ENCODE results near the gene CTNNA2.

CTNNA2 gene

DNA sequence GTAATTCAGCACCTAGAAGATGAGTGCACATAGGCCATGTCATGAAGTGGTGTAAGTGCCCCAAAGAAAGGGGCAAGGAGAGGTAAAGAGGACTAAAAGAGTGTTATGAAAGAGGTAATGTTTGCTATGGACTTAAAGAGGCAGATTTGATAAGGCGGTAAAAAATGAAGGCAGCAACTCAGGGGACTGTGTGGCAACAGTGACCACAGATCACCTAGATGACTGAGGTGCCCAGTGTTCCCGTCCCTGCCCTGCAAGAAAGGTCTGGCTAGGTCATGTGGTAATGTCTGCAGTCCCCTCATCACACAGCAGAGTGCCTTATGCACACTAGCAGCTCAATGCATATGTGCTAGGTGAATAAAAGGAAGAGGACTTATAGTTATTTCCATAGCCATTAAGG lies 434.9 kb downstream of the CTNNA2 start:
- TF ChIP-seq, protein P1, sequence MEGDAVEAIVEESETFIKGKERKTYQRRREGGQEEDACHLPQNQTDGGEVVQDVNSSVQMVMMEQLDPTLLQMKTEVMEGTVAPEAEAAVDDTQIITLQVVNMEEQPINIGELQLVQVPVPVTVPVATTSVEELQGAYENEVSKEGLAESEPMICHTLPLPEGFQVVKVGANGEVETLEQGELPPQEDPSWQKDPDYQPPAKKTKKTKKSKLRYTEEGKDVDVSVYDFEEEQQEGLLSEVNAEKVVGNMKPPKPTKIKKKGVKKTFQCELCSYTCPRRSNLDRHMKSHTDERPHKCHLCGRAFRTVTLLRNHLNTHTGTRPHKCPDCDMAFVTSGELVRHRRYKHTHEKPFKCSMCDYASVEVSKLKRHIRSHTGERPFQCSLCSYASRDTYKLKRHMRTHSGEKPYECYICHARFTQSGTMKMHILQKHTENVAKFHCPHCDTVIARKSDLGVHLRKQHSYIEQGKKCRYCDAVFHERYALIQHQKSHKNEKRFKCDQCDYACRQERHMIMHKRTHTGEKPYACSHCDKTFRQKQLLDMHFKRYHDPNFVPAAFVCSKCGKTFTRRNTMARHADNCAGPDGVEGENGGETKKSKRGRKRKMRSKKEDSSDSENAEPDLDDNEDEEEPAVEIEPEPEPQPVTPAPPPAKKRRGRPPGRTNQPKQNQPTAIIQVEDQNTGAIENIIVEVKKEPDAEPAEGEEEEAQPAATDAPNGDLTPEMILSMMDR (IDR thresholded peaks at IDR 0.05; ENCODE audit: control extremely low read depth, extremely low read depth, low read depth, missing control alignments) = no peak
- POLR2A ChIA-PET = no interaction called here
- DNase-seq (ENCODE audit: extremely low spot score) = no peak
- CTCF ChIA-PET = no interaction called here

DNA sequence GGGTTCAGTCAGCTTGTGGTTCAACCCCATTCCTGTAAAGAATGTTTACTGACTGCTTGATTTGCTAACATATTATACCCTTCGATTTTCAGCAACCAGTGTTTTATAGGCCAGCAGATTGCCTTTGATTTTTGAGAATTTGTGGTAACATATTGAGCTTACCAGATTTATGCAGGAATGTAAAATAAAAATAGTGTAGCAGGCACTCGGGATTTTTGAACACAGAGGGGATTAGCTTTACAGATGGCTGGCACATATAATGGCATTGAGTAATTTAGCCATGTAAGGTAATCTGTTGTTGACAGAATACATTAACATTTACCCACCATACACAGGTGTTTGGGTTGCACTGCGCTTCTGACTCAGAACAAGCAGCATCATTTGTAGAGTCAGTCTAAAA lies 437.7 kb downstream of the CTNNA2 start:
- TF ChIP-seq, protein P1 (IDR thresholded peaks at IDR 0.05; ENCODE audit: control extremely low read depth, extremely low read depth, low read depth, missing control alignments) = no peak
- no peak for DNase-seq (ENCODE audit: extremely low spot score)
- ChIA-PET CTCF (no interaction called here), POLR2A (no interaction called here)

DNA sequence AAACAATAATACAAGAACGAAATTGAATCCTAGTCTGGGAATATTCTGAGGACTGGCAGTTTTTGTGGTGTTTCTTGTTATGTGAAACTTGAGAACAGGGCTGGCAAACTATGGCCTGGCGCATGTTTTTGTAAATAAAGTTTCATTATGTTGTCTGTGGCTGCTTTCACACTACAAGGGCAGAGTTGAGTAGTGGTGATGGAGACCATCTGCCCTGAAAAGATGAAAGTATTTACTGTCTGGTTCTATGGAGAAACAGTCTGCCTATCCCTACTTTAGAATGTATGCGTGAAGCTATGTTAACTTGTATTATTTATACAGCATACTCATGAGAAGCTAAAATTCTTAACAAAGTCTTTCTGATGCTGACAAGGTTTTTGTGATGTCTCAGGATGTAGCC lies 439.8 kb downstream of the CTNNA2 start:
- POLR2A ChIA-PET = no interaction called here
- no peak for DNase-seq (ENCODE audit: extremely low spot score)
- TF ChIP-seq, protein P1 (IDR thresholded peaks at IDR 0.05; ENCODE audit: control extremely low read depth, extremely low read depth, low read depth, missing control alignments) = no peak
- CTCF ChIA-PET = no interaction called here

DNA sequence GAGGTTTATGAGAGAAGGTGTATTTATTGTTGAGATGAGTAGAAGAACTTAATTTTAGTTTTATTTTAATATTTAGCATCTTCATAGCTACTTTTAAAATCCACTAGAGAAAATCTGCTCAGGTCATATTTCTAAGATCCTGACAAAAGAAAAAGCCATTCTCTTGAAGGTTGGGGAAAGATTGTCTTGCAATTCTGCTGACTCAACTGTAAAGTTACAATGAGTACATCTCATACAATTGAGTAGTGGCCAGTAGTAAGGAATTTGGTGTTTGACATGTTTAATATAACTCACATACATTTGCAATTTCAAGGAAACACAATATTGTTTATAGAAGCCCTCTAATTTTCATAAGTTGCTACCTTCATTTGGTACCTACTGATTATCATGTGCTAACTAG lies 447.2 kb downstream of the CTNNA2 start:
- DNase-seq (ENCODE audit: extremely low spot score) = no peak
- CTCF ChIA-PET = interaction anchor here (1.0 kb wide), 1 partner anchor 9 kb away, joined by 3 read pairs; no protein-coding TSS in a partner anchor
- TF ChIP-seq, protein P1 (IDR thresholded peaks at IDR 0.05; ENCODE audit: control extremely low read depth, extremely low read depth, low read depth, missing control alignments) = no peak
- POLR2A ChIA-PET = no interaction called here

DNA sequence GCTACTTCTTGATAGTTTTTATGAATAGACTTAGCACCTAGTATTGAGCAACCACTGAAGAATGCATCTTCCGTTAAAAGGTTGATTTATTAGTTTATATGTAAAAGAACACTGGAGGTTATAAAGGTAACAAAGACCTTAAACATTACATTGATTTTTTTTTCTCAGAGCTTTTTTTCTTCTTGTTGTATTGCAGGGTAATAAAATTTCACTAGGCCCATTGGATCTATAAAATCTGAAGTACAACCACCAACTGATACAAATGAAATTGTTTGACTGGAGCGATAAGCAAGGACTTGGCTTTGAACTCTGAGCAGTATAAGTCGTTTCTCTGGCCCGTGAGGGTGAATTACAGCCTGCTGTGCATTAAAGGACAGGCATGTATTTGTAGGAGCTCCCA lies 447.7 kb downstream of the CTNNA2 start:
- POLR2A ChIA-PET = no interaction called here
- TF ChIP-seq, protein P1 (IDR thresholded peaks at IDR 0.05; ENCODE audit: control extremely low read depth, extremely low read depth, low read depth, missing control alignments) = no peak

DNA sequence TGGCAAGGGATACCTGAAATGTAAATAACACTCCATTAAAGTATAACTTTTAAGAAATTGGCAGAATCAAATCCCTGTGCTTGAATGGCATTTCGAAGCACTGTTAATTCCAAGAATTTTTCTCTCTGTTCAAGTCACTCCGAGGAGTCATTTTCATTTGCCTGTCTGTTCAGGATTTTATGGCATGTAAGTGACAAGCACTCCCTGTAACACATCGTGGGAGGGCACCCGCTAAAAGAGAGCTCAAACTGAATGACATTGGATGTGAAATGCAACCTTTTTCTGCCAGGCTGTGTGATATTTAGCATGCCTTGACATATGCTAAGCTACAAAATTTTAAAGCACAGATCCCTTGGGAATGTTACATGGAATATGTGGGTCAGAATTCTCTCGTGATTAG lies 452.1 kb downstream of the CTNNA2 start:
- DNase-seq (ENCODE audit: extremely low spot score) = no peak
- CTCF ChIA-PET = no interaction called here
- POLR2A ChIA-PET = no interaction called here
- TF ChIP-seq, protein P1 (IDR thresholded peaks at IDR 0.05; ENCODE audit: control extremely low read depth, extremely low read depth, low read depth, missing control alignments) = no peak

More for the DNA sequence above, 447.7 kb downstream of the CTNNA2 start:
- no peak for DNase-seq (ENCODE audit: extremely low spot score)
- CTCF ChIA-PET = no interaction called here

DNA sequence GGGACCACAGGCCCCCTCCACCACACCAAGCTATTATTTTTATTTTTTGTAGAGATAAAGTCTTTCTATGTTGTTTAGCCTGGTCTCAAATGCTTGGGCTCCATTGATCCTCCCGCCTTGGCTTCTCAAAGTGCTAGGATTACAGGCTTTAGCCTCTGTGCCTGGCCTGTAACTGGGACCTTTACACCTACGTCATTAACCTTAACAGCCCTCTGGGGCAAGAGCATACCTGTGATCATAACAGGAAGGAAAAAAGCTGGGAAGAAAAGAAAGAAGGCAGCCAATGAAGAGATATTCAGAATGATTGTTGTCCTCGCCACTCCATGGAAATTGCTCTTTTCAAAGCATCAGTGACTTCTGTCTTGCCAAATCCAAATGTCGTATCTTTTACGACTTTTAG lies 453.5 kb downstream of the CTNNA2 start:
- TF ChIP-seq, protein P1 (IDR thresholded peaks at IDR 0.05; ENCODE audit: control extremely low read depth, extremely low read depth, low read depth, missing control alignments) = no peak
- no peak for DNase-seq (ENCODE audit: extremely low spot score)
- CTCF ChIA-PET = no interaction called here
- POLR2A ChIA-PET = no interaction called here
